Activated naive CD8-positive, alpha-beta T cell treated with anti-CD3 and anti-CD28 coated beads for 36 hours (primary cell): Measurements from ENCODE around the gene EEF2K. TPM values are rescaled to one million over a fixed set of nuclear protein-coding genes. Genes with fewer than 3 reads are reported as not detected.

Experiments
- DNase-seq: peaks from one replicate; pipeline ENCODE4 v3.0.0; 2021
- H3K27ac Mint-ChIP-seq: one replicate; pipeline ENCODE4 v1.8.0; 2022; ENCODE audit warnings: mild to moderate bottlenecking, moderate library complexity, mixed read lengths
- H3K27me3 Mint-ChIP-seq: one replicate; pipeline ENCODE4 v1.8.0; 2022; ENCODE audit warnings: mild to moderate bottlenecking, mixed read lengths
- H3K36me3 Mint-ChIP-seq: one replicate; pipeline ENCODE4 v1.8.0; 2021; ENCODE audit warnings: mild to moderate bottlenecking, mixed read lengths
- H3K4me1 Mint-ChIP-seq: one replicate; pipeline ENCODE4 v1.8.0; 2021; ENCODE audit warnings: mixed read lengths
- H3K4me3 Mint-ChIP-seq: one replicate; pipeline ENCODE4 v1.8.0; 2022; ENCODE audit warnings: mild to moderate bottlenecking, moderate library complexity, mixed read lengths
- H3K9me3 Mint-ChIP-seq: one replicate; pipeline ENCODE4 v1.8.0; 2022; ENCODE audit warnings: mixed read lengths
- total RNA-seq, 2 experiments: library from RNA; stranded (reverse); gene quantifications; one replicate each; pipeline ENCODE4 v1.2.3, GENCODE V29; 2021

Gene EEF2K
- total RNA-seq, 2 experiments from 2014 or later: 28.9 to 32.5 TPM

DNA sequence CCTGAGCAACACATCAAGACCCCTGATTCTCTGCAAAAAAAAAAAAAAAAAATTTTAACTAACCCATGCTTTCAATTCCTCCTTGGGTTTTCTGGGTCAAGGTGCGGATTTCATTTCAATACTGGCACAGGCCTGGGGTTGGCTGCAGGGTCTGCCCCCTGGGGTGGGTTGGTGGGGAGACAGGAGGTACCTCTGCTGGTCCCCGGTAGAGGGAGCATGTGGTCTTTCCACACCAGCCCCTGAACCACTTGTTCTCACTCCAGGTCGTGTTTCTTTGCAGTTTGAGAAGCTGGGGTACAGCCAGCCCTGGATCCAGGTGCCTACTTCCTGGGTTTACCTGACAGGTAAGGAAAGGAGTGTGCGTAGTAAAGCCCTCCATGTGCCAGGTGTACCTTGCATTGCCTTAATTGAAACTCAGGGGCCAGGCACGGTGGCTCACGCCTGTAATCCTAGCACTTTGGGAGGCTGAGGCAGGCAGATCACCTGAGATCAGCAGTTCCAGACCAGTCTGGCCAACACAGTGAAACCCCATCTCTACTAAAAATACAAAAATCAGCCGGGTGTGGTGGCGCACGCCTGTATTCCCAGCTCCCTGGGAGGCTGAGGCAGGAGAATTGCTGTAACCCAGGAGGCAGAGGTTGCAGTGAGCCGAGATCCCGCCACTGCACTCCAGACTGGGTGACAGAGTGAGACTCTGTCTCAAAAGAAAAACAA is 22.0 kb upstream of the EEF2K start:
- H3K9me3 Mint-ChIP-seq: no peaks in the 10 kb centered on the region
- no peak for DNase-seq
- no peak overlapping the region for H3K4me3 Mint-ChIP-seq

DNA sequence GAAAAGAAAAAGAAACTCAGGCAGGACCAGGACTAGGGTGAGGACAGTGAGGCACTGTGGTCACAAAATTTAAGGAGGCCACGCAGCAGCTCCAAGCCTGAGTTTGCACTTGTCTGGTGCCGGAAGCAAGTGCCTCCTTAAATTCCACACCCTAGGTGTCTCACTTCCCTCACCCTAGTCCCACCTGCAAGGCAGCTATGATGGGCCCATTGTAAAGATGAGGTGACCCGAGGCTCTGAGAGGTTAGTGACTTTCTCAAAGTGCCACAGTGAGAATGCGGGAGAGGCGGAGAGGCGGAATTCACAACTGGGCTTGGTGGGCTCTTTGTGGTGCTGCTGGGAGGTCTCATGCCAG is 21.5 kb upstream of the EEF2K start:
- Mint-ChIP-seq H3K27ac (no peak overlapping the region), H3K4me3 (no peak overlapping the region), H3K4me1 (peaks cover 20% of the 10 kb centered on the region), H3K36me3 (no peaks in the 10 kb centered on the region), H3K9me3 (no peaks in the 10 kb centered on the region), H3K27me3 (no peaks in the 10 kb centered on the region)
- no peak for DNase-seq

More for the DNA sequence above, 22.0 kb upstream of the EEF2K start:
- no peak overlapping the region for H3K27ac Mint-ChIP-seq
- H3K4me1 Mint-ChIP-seq: peaks cover 15% of the 10 kb centered on the region
- no peaks in the 10 kb centered on the region for H3K36me3 Mint-ChIP-seq
- H3K27me3 Mint-ChIP-seq: no peaks in the 10 kb centered on the region

DNA sequence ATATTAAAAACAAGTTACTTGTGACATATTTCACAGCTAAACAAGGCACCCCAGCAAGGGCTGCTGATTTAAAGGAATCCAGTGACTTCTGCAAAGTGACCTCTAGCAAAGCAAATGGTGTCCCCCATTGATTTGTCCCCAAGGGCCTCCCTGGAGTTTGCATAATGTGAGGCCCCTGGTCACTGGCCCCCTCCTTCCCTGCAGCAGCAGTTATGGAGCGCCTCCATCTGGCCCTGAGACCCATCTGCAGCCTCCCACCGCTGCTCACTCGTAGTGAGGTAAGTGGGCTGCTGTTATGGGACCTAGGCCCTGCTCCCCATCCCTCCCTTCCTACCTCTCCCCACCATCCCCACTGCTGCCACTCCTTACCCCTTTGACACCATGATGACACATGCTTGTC is 19.6 kb upstream of the EEF2K start:
- H3K4me3 Mint-ChIP-seq: no peak overlapping the region
- no peak overlapping the region for H3K27ac Mint-ChIP-seq
- no peaks in the 10 kb centered on the region for H3K9me3 Mint-ChIP-seq
- no peaks in the 10 kb centered on the region for H3K36me3 Mint-ChIP-seq
- H3K27me3 Mint-ChIP-seq: no peaks in the 10 kb centered on the region
- peaks cover 23% of the 10 kb centered on the region for H3K4me1 Mint-ChIP-seq
- DNase-seq: no peak

DNA sequence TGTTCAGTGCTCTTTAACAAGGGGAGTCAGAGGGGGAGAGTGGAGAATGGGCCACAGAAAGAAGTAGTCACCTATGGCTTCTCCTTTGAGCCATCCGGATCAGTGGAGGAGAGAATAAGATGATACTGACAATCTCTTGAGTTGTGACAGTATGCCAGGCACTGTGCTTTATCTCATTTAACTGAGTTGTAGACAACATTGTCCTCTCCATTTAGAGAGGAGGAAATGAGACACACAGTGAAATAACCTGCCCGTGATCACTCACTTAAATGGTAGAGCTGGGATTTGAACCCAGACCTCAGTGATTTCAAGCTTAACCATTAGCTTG is 17.8 kb upstream of the EEF2K start:
- DNase-seq: no peak
- H3K36me3 Mint-ChIP-seq: no peaks in the 10 kb centered on the region
- no peaks in the 10 kb centered on the region for H3K27me3 Mint-ChIP-seq
- H3K9me3 Mint-ChIP-seq: no peaks in the 10 kb centered on the region
- no peak overlapping the region for H3K4me3 Mint-ChIP-seq
- H3K27ac Mint-ChIP-seq: peak overlapping the region; percentile 98
- peaks cover 30% of the 10 kb centered on the region for H3K4me1 Mint-ChIP-seq

DNA sequence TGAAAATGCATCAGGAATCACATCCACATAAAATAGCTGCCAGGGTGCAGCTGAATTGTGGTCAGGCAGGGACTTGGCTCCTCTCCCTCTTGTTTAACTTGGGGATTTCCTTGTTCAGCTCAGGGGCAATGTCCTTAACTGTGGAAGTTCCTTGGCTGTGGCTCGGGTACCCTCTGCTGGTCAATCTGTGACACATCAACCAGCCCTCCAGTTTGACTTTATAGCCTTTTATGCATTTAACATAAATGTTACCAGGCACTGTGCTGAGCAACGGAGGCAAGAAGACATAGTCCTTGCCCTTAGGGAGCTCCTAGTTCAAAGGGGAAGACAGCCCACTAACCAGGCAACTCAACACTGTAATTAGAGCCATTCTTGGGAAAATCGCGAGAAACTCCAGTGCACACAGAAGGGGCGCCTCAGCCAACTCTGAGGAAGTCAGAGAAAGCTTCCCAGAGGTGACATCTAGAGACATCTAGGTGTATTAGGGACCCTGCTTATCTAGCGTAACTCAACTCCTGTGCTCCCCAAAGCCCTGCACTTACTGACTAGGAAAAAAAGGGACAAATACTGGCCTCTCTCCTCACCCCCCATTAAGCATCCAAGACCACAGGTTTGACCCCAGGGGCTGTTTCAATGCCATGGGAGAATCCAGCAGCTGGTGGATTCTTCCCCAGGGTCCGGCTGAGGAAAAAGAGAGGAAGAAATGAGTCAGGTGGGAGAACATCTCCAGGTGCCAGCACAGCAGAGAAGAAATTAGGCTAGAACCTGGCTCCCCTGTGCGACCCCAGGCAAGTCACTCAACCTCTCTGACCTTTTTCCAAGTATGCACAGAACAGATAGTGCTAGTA is 17.3 kb upstream of the EEF2K start:
- Mint-ChIP-seq H3K4me1 (peaks cover 36% of the 10 kb centered on the region), H3K9me3 (peaks cover 5% of the 10 kb centered on the region), H3K27ac (peak overlapping the region; percentile 98), H3K27me3 (no peaks in the 10 kb centered on the region), H3K36me3 (peaks cover 4% of the 10 kb centered on the region), H3K4me3 (peak overlapping the region; percentile 93)
- DNase-seq: peak; percentile 56

DNA sequence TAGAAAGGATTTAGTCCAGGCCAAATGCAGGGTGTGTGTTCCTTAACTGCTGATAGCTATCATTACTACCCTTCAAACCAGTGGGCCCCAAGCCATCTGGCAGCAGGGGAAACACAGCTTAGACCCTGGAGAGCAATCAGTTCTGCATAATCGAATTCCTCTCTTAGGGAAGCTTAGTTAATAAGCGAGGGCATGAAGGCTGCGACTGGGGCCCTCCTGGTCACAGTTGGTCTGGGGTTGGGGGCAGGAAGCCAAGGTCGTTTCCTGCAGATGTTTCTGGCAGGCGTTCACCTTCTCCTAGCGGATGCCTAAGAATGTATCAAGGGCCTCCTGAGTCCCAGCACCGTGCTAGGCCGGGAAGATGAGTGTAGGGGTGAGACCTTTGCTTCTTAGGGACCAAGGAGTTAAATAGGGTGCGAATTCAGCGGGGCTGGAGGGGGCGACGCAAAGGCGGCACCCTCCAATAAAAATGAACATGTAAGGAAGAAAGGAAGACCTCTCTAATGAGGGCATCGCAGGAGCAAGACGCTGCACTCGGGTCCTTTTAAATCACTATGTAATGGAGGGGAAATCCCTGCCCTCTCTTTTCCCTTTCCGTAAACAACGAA is 16.5 kb upstream of the EEF2K start:
- Mint-ChIP-seq H3K27me3 (no peaks in the 10 kb centered on the region), H3K4me3 (peak overlapping the region; percentile 93), H3K36me3 (peaks cover 8% of the 10 kb centered on the region), H3K4me1 (peaks cover 41% of the 10 kb centered on the region), H3K27ac (peak overlapping the region; percentile 98), H3K9me3 (peaks cover 9% of the 10 kb centered on the region)
- DNase-seq: no peak

DNA sequence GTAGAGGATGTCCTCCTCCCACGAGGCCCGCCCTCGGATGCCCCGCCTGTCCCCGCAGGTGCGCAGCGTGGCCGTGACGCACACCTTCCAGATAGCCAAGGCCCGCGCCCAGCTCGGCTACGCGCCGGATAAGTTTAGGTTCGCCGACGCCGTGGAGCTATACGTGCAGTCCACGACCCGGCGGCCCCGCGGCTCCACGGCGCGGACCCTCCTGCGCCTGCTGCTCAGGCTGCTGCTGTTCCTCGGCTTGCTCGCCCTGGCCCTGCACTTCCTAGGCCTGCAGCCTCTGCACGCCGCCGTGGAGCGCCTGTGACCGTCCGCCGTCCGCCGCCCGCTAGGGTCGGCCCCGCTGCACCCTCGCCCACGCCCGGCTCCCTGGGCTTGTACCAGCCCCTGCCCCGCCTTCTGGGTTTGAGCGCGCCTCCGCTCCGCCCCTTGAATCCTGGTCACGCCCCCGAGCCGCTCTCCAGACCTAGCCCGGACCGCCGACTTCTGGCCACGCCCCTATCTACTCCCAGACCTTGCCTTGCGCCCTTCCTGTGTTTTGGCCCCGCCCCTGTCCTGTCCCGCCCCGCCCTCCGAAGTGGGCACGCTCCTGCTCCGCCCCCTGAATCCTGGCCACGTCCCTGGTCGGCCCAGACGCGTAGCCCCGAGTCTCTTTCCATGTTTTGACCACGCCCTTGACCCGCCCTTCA is 15.8 kb upstream of the EEF2K start:
- peak; percentile 99 for DNase-seq
- Mint-ChIP-seq H3K36me3 (peaks cover 10% of the 10 kb centered on the region), H3K9me3 (peaks cover 10% of the 10 kb centered on the region), H3K27ac (peak overlapping the region; percentile 98), H3K27me3 (peaks cover under 1% of the 10 kb centered on the region), H3K4me3 (peak overlapping the region; percentile 93), H3K4me1 (peaks cover 47% of the 10 kb centered on the region)

DNA sequence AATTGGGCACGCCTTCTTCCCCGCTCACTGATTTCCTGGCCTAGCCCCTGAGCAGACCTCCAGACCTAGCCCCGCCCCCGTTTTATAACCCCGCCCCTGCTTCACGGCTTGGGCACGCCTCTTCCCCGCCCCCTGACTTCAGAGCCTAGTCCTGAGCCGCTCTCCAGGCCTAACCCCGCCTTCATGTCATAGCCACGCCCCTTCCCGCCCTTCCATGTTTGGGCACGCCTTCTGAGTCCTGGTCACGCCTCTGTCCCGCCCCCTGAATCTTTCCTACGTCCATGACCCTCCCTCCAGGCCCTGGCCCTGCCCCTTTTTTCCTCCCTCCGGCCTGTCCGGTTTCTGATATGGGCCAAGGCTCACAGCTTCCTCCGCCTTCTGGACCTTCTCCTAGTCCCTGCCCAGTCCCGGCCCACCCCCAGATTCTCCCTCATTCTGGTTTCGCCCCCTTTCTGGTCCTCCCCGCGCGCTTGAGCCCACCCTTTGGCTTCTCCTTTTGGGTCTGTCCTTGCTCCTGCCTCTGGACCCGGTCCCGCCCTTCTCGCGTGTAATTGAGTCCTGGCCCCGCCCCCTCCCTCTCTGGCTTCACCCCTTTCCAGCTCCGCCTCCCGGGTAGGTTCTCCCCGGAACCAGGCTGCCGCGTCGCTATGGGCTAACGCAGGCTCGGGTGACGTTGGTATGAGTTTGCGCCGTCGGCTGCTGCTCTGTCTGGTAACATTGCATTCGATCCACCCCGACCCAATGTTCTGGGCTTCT is 15.1 kb upstream of the EEF2K start:
- DNase-seq: peak; percentile 98
- H3K27me3 Mint-ChIP-seq: peaks cover 6% of the 10 kb centered on the region
- H3K4me1 Mint-ChIP-seq: peaks cover 53% of the 10 kb centered on the region
- H3K9me3 Mint-ChIP-seq: peaks cover 13% of the 10 kb centered on the region
- peak overlapping the region; percentile 93 for H3K4me3 Mint-ChIP-seq
- H3K27ac Mint-ChIP-seq: peak overlapping the region; percentile 98
- peaks cover 13% of the 10 kb centered on the region for H3K36me3 Mint-ChIP-seq

DNA sequence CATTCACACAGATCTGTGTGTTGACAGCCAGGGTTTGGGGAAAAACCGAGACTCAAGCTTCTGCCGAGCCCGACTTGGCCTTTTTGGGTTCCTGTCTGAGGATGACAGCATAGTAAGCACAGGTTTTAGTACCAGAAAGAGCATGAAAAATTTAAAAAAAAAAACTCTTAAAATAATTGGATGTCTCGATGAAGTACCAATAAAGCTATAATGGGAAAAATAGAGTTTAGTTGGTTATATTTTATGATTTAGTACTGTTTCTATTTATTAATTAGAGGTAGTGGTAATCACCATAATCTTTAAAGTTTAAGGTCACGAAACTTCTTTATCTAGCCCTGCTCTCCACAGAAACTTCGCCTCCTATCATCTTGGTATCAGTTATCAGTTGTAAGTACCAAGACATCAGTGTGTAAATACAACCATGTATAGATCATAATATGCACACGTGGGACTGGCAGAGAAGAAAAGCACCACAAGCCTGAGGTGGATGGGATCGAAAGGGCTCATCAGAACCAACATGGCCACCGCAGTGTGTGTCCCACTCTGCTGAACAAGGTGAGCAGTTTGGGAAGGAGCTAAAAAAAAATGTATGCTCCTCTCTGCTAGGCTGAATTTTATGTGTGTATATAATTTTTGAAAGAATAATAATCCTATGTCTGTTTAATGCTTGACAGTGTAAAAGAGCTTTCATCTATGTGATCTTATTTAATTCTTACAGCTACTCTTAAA is 14.4 kb upstream of the EEF2K start:
- Mint-ChIP-seq H3K27ac (peak overlapping the region; percentile 98), H3K4me1 (peaks cover 56% of the 10 kb centered on the region), H3K9me3 (peaks cover 13% of the 10 kb centered on the region), H3K27me3 (peaks cover 6% of the 10 kb centered on the region), H3K4me3 (peak overlapping the region; percentile 93), H3K36me3 (peaks cover 13% of the 10 kb centered on the region)
- peak; percentile 49 for DNase-seq

DNA sequence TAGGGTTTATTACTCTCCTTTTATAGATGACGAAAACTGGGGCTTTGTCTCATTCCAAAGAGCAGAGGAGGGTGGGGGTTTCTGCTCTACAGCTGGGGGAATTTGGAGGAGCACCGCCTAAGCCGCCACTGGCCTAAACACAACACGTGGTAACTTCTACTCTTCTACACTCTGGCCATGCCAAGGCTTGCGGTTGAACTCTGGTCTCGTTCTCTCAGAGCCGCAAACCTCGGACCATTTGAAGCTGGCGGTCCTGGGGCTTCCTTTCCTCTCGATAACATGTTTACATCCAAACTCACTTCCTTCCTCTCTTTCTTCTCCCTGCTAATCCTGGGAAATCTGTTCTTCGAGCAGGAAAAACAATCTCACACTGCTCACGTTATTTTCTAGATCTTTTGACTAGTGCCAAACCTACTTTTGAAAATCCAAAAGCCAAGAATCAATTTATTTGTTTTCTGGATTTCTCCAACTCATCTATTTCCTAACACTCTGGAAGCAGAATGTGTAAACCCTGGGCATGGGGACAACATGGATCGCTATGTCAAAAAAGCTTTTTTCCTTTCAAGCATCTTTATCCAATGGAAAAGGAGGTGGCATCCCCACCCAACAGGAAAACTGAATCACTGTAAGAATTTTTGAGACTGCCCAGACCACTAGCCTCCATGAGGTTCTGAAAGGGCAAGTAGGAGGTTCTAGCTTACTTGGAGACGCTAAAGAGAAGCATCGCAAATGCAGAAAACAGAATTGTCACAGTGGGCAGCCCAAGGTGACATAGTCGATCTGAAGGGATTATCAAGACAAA is 13.6 kb upstream of the EEF2K start:
- DNase-seq: peak; percentile 85
- Mint-ChIP-seq H3K36me3 (peaks cover 13% of the 10 kb centered on the region), H3K4me1 (peaks cover 54% of the 10 kb centered on the region), H3K27ac (peak overlapping the region; percentile 98), H3K9me3 (peaks cover 13% of the 10 kb centered on the region), H3K27me3 (peaks cover 6% of the 10 kb centered on the region), H3K4me3 (peak overlapping the region; percentile 85)

DNA sequence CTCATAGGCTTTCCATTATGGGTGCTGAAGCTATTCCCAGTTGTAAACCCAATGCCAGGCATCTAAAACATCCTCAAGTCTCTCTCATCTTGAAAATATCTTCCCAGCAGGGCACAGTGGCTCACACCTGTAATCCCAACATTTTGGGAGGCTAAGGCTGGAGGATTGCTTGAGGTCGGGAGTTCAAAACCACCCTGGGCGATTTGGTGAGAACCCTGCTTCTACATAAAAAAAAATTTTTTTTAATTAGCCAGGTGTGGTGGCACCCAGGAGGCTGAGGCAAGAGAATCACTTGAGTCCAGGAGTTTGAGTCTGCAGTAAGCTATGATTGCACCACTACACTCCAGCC is 13.0 kb upstream of the EEF2K start:
- Mint-ChIP-seq H3K27ac (peak overlapping the region; percentile 98), H3K27me3 (peaks cover 6% of the 10 kb centered on the region), H3K4me3 (no peak overlapping the region), H3K4me1 (peaks cover 51% of the 10 kb centered on the region), H3K9me3 (peaks cover 13% of the 10 kb centered on the region), H3K36me3 (peaks cover 13% of the 10 kb centered on the region)
- DNase-seq: no peak

DNA sequence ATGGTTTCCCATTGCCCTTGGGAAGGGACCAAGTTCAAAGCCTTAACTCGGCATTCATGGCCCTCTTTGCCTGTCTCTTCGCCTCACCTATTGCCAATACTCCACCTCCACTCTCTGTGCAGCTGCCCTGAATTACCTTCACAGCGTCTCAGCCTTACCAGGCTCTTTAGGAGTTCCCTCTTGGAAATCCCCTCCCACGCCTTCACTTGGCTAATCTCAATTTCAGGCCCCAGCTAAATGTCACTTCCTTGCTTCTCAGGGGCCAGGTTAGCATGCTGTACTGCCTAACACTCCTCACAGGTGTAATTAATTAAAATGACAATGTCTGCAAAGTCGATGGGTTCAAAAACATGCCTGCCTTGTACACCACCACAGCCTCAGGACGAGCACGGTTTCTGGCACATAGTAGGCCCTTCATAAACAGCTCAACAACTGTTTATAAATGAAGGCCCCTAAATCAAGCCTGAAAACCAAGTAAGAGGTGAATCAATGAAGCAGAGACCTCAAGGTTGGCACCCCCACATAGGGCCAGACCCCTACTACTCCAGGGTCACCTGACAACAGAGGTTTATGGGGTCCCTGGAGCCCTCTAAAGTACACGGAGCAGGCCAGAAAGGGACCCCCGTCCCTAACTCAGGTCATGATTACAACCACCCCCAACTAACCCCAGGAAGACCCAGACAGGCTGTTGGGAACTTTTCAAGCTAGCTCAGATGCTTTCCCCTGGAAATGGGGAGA is 11.2 kb upstream of the EEF2K start:
- H3K27ac Mint-ChIP-seq: peak overlapping the region; percentile 96
- H3K9me3 Mint-ChIP-seq: peaks cover 13% of the 10 kb centered on the region
- peak overlapping the region; percentile 80 for H3K4me3 Mint-ChIP-seq
- peaks cover 40% of the 10 kb centered on the region for H3K4me1 Mint-ChIP-seq
- peaks cover 6% of the 10 kb centered on the region for H3K27me3 Mint-ChIP-seq
- H3K36me3 Mint-ChIP-seq: peaks cover 13% of the 10 kb centered on the region
- peak; percentile 48 for DNase-seq

DNA sequence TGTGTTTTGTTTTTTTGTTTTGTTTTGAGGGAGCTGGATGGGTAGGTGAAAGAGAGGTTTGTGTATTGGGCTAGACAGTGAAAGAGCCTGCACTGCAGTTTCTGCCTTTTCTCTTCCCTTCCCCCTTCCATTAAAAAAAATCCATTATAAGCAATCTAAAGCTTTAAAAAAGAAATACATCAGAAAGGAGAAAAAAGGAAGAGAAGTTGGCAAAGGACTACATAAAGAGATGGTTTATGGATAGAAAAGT is 10.7 kb upstream of the EEF2K start:
- Mint-ChIP-seq H3K4me1 (peaks cover 40% of the 10 kb centered on the region), H3K36me3 (peaks cover 13% of the 10 kb centered on the region), H3K27me3 (peaks cover 6% of the 10 kb centered on the region)

More for the DNA sequence above, 10.7 kb upstream of the EEF2K start:
- H3K9me3 Mint-ChIP-seq: peaks cover 13% of the 10 kb centered on the region
- H3K27ac Mint-ChIP-seq: peak overlapping the region; percentile 96
- DNase-seq: no peak
- peak overlapping the region; percentile 80 for H3K4me3 Mint-ChIP-seq
